Measurements from ENCODE around the gene C17orf50.

Gene C17orf50

DNA sequence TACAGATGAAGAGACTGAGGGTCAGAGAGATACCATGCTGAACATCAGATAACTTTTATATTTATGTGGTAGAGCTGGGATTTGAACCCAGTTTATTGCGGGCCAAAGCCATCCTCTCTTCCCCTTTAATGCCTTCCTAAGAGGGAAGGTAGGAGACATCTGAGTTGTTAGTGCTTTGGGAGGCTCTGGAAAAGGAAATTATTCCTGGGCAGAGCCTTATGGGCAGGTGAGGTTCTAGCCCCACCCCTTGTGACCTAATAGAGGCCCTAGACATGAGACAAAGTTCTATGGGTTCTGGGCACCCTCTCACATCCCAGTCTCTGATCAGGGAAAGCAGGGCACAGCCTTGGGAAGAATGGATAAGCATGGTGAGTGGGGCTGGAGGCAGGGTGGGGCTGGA lies at the start of gene C17orf50:
C17orf50 (plus strand) TSS at position 301 of the 400 bp plus-strand sequence; CDS start at position 356, 55 bp downstream.
- Histone ChIP-seq H3K4me1 (ENCODE audit: insufficient read depth, low read length) (peaks cover 10% of the 10 kb centered on the region), H3K36me3 (ENCODE audit: insufficient read depth, low read length) (no peaks in the 10 kb centered on the region), H3K9me3 (ENCODE audit: low read length) (no peaks in the 10 kb centered on the region), H3K4me3 (ENCODE audit: low read depth in 1 of 2, low read length in 2 of 2) (no peak within 1 kb of the TSS), H3K27ac (ENCODE audit: low read depth, low read length) (no peak within 1 kb of the TSS), H3K9ac (ENCODE audit: low read length) (no peak within 1 kb of the TSS), H3K27me3 (ENCODE audit: control insufficient read depth in 1 of 2, insufficient read depth in 2 of 2, low read length in 2 of 2) (no peaks in the 10 kb centered on the region)

DNA sequence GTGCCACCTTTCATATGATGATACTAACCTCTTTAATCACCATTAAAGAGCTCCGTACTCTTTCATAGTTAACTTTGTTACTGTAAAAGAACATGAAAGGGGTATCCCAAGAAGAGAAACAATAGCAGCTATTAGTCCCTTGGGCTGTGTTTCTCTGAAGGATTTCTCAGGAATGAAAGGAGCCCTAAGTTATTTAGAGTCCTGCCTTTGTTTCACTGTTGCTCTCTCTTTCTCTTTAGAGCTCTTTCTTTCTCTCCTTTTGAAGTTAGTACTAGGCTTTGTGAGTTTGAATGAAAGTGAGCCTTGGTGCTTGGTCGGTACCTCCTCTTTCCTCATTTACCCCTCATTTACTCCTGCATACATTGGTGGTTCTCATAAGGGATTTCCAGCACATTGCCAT lies 49.7 kb upstream of the C17orf50 start:
- no peaks in the 10 kb centered on the region for H3K9me3 ChIP-seq (ENCODE audit: low read length)
- H3K27ac ChIP-seq (ENCODE audit: low read depth, low read length) = no peak overlapping the region
- no peak overlapping the region for H3K4me3 ChIP-seq (ENCODE audit: low read depth in 1 of 2, low read length in 2 of 2)
- H3K27me3 ChIP-seq (ENCODE audit: control insufficient read depth in 1 of 2, insufficient read depth in 2 of 2, low read length in 2 of 2) = no peaks in the 10 kb centered on the region
- no peak overlapping the region for H3K9ac ChIP-seq (ENCODE audit: low read length)
- H3K4me1 ChIP-seq (ENCODE audit: insufficient read depth, low read length) = no peaks in the 10 kb centered on the region
- peaks cover 19% of the 10 kb centered on the region for H3K36me3 ChIP-seq (ENCODE audit: insufficient read depth, low read length)

- Histone ChIP-seq H3K9me3 (ENCODE audit: low read length) (no peaks in the 10 kb centered on the region), H3K4me1 (ENCODE audit: insufficient read depth, low read length) (no peaks in the 10 kb centered on the region), H3K4me3 (ENCODE audit: low read depth in 1 of 2, low read length in 2 of 2) (no peak overlapping the region), H3K36me3 (ENCODE audit: insufficient read depth, low read length) (peaks cover 36% of the 10 kb centered on the region), H3K27me3 (ENCODE audit: control insufficient read depth in 1 of 2, insufficient read depth in 2 of 2, low read length in 2 of 2) (no peaks in the 10 kb centered on the region), H3K27ac (ENCODE audit: low read depth, low read length) (no peak overlapping the region), H3K9ac (ENCODE audit: low read length) (no peak overlapping the region)
Observed at GRCh38 chr17:35713069-35713728, 47.5 kb upstream of the C17orf50 start.

- Histone ChIP-seq H3K9ac (ENCODE audit: low read length) (no peak overlapping the region), H3K27me3 (ENCODE audit: control insufficient read depth in 1 of 2, insufficient read depth in 2 of 2, low read length in 2 of 2) (no peaks in the 10 kb centered on the region), H3K9me3 (ENCODE audit: low read length) (no peaks in the 10 kb centered on the region), H3K36me3 (ENCODE audit: insufficient read depth, low read length) (peaks cover 29% of the 10 kb centered on the region), H3K4me1 (ENCODE audit: insufficient read depth, low read length) (no peaks in the 10 kb centered on the region), H3K4me3 (ENCODE audit: low read depth in 1 of 2, low read length in 2 of 2) (no peak overlapping the region), H3K27ac (ENCODE audit: low read depth, low read length) (no peak overlapping the region)
Observed at GRCh38 chr17:35714988-35715387, 45.7 kb upstream of the C17orf50 start.

DNA sequence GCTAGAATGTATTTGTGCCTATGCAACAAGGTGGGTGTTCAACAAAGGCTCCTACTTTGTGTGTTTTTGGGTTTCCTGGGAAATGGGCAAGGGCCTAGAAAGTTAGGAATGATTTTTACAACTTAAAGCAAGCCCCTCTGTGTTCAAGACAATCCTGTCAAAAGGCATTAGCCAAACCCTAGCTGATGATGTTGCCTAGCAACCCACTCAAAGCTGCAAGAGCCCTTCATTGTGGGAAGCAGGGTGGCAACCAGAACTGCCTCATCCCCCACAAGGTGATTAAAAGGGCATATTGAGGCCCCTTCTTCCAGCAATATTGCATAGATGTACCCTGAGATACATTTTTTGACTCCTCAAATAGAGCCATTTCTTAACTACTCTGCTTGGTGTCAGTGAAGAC lies 45.3 kb upstream of the C17orf50 start:
- H3K27me3 ChIP-seq (ENCODE audit: control insufficient read depth in 1 of 2, insufficient read depth in 2 of 2, low read length in 2 of 2) = no peaks in the 10 kb centered on the region
- H3K9ac ChIP-seq (ENCODE audit: low read length) = no peak overlapping the region
- no peaks in the 10 kb centered on the region for H3K4me1 ChIP-seq (ENCODE audit: insufficient read depth, low read length)
- H3K4me3 ChIP-seq (ENCODE audit: low read depth in 1 of 2, low read length in 2 of 2) = no peak overlapping the region
- peaks cover 30% of the 10 kb centered on the region for H3K36me3 ChIP-seq (ENCODE audit: insufficient read depth, low read length)
- H3K27ac ChIP-seq (ENCODE audit: low read depth, low read length) = no peak overlapping the region
- H3K9me3 ChIP-seq (ENCODE audit: low read length) = no peaks in the 10 kb centered on the region

DNA sequence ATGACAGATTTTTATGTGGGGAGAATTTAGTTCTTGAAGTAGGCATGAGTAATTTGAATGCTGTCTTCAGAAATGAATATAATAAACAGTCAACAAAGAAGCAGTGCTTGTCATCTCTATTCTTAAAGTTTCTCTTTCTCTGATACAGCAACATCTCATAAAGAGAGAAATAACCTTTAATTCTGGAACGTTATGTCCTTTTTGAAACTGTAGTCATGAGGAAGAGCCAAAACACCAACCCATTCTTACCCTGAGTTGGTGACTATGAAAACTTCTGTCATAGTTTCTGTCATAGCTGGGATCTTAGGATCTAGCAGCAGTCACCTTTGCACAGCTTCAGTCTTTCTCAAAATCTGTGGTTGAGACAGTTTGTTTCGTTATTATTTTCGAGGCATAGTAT lies 44.5 kb upstream of the C17orf50 start:
- H3K9me3 ChIP-seq (ENCODE audit: low read length) = no peaks in the 10 kb centered on the region
- H3K27me3 ChIP-seq (ENCODE audit: control insufficient read depth in 1 of 2, insufficient read depth in 2 of 2, low read length in 2 of 2) = no peaks in the 10 kb centered on the region
- H3K4me1 ChIP-seq (ENCODE audit: insufficient read depth, low read length) = no peaks in the 10 kb centered on the region
- no peak overlapping the region for H3K27ac ChIP-seq (ENCODE audit: low read depth, low read length)
- H3K9ac ChIP-seq (ENCODE audit: low read length) = no peak overlapping the region
- H3K4me3 ChIP-seq (ENCODE audit: low read depth in 1 of 2, low read length in 2 of 2) = no peak overlapping the region
- peaks cover 29% of the 10 kb centered on the region for H3K36me3 ChIP-seq (ENCODE audit: insufficient read depth, low read length)

DNA sequence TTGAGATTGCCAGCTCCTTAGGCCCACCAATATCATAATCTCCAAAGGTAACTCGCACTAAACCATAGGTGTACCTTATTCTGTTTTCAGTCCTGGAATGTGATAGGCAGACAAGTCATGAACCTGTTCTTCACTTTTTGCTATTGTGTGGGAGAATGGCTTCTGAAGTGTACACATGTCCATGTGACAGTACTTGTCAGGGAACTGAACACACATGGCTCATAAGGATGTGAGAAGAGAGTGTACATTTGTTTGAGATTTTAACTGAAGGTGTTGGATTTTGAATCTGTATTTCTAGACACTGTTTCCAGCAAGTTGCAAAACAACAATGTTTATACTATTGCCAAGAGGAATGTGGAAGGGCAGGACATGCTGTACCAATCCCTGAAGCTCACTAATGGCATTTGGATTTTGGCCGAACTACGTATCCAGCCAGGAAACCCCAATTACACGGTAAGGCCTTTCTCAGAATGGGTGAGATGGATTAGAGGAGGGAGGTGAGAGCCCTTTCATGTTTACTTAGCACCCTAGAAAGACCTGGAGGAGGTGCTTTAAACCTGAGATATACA lies 43.7 kb upstream of the C17orf50 start:
- H3K9me3 ChIP-seq (ENCODE audit: low read length) = no peaks in the 10 kb centered on the region
- peaks cover 33% of the 10 kb centered on the region for H3K36me3 ChIP-seq (ENCODE audit: insufficient read depth, low read length)
- no peak overlapping the region for H3K9ac ChIP-seq (ENCODE audit: low read length)
- no peaks in the 10 kb centered on the region for H3K4me1 ChIP-seq (ENCODE audit: insufficient read depth, low read length)
- no peak overlapping the region for H3K4me3 ChIP-seq (ENCODE audit: low read depth in 1 of 2, low read length in 2 of 2)
- H3K27ac ChIP-seq (ENCODE audit: low read depth, low read length) = no peak overlapping the region
- no peaks in the 10 kb centered on the region for H3K27me3 ChIP-seq (ENCODE audit: control insufficient read depth in 1 of 2, insufficient read depth in 2 of 2, low read length in 2 of 2)

DNA sequence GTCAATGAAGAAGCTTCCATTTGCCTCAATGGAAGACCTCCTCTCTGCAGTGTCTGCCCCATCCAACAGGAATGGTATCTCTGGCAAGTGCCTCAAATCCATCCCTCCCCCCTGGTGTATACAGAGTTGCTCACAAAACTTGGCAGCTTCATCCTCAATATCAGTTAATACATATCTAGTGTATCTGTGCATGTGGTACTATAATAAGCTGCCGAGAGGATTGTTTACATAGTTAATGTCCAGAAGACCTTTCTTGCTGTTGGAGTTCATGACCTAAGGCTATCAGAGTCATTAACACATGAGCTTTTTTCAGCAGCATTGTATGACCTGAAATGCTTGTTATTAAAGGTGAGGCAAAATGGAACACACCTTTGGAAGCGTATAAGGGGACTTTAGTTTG lies 43.2 kb upstream of the C17orf50 start:
- Histone ChIP-seq H3K36me3 (ENCODE audit: insufficient read depth, low read length) (peaks cover 33% of the 10 kb centered on the region), H3K4me1 (ENCODE audit: insufficient read depth, low read length) (no peaks in the 10 kb centered on the region), H3K9me3 (ENCODE audit: low read length) (no peaks in the 10 kb centered on the region), H3K4me3 (ENCODE audit: low read depth in 1 of 2, low read length in 2 of 2) (no peak overlapping the region), H3K27me3 (ENCODE audit: control insufficient read depth in 1 of 2, insufficient read depth in 2 of 2, low read length in 2 of 2) (no peaks in the 10 kb centered on the region), H3K27ac (ENCODE audit: low read depth, low read length) (no peak overlapping the region), H3K9ac (ENCODE audit: low read length) (no peak overlapping the region)

- Histone ChIP-seq H3K27me3 (ENCODE audit: control insufficient read depth in 1 of 2, insufficient read depth in 2 of 2, low read length in 2 of 2) (no peaks in the 10 kb centered on the region), H3K9me3 (ENCODE audit: low read length) (no peaks in the 10 kb centered on the region), H3K9ac (ENCODE audit: low read length) (no peak overlapping the region), H3K36me3 (ENCODE audit: insufficient read depth, low read length) (peaks cover 46% of the 10 kb centered on the region), H3K27ac (ENCODE audit: low read depth, low read length) (no peak overlapping the region), H3K4me3 (ENCODE audit: low read depth in 1 of 2, low read length in 2 of 2) (no peak overlapping the region), H3K4me1 (ENCODE audit: insufficient read depth, low read length) (no peaks in the 10 kb centered on the region)
Observed at GRCh38 chr17:35723735-35724134, 37.0 kb upstream of the C17orf50 start.

DNA sequence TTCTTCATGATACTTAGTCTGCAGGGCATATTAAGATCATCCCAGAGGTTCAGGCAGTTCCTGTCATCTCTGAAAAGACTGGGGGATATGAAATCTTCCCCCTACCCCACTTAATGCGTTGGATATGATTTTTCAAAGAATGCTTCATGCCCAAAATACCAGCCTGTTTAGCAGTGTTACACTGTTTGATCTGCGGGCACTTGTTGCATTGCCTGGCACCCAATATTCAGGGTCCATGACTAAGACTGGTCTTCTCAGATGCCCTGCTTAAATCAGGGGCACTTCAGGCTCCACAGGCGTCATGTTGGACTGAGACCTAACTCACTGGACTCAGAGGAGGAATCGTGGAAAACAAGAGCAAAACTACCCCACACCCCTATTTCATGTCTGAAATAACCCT lies 35.6 kb upstream of the C17orf50 start:
- no peaks in the 10 kb centered on the region for H3K9me3 ChIP-seq (ENCODE audit: low read length)
- no peaks in the 10 kb centered on the region for H3K27me3 ChIP-seq (ENCODE audit: control insufficient read depth in 1 of 2, insufficient read depth in 2 of 2, low read length in 2 of 2)
- no peaks in the 10 kb centered on the region for H3K4me1 ChIP-seq (ENCODE audit: insufficient read depth, low read length)
- H3K4me3 ChIP-seq (ENCODE audit: low read depth in 1 of 2, low read length in 2 of 2) = no peak overlapping the region
- H3K27ac ChIP-seq (ENCODE audit: low read depth, low read length) = no peak overlapping the region
- no peak overlapping the region for H3K9ac ChIP-seq (ENCODE audit: low read length)
- peaks cover 43% of the 10 kb centered on the region for H3K36me3 ChIP-seq (ENCODE audit: insufficient read depth, low read length)

DNA sequence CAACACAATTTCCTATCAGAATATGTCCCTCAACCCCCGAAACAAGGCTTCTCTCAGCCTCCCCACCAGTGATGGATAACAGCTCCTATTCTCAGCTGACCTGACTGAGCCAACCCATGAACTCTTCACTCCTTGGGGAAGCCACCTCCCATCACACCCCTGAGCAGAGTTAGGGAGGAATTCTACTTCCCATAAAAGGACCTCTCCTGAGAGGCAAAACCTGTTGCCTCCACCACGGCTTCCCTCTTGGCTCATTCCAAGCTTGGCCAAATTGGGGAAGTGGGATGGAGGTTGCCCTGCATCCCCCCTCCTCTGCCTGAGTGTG lies 34.9 kb upstream of the C17orf50 start:
- H3K4me1 ChIP-seq (ENCODE audit: insufficient read depth, low read length) = peaks cover 5% of the 10 kb centered on the region
- no peaks in the 10 kb centered on the region for H3K9me3 ChIP-seq (ENCODE audit: low read length)
- no peaks in the 10 kb centered on the region for H3K27me3 ChIP-seq (ENCODE audit: control insufficient read depth in 1 of 2, insufficient read depth in 2 of 2, low read length in 2 of 2)
- no peak overlapping the region for H3K27ac ChIP-seq (ENCODE audit: low read depth, low read length)
- no peak overlapping the region for H3K9ac ChIP-seq (ENCODE audit: low read length)
- H3K36me3 ChIP-seq (ENCODE audit: insufficient read depth, low read length) = peaks cover 41% of the 10 kb centered on the region
- no peak overlapping the region for H3K4me3 ChIP-seq (ENCODE audit: low read depth in 1 of 2, low read length in 2 of 2)

Data from muscle layer of colon (tissue), 2 donors.